Measurements from ENCODE around the gene ARHGAP40.

GRCh38 chr20:38555395-38555794 lies 46.2 kb upstream of the ARHGAP40 start:
- TF ChIP-seq, protein P1, sequence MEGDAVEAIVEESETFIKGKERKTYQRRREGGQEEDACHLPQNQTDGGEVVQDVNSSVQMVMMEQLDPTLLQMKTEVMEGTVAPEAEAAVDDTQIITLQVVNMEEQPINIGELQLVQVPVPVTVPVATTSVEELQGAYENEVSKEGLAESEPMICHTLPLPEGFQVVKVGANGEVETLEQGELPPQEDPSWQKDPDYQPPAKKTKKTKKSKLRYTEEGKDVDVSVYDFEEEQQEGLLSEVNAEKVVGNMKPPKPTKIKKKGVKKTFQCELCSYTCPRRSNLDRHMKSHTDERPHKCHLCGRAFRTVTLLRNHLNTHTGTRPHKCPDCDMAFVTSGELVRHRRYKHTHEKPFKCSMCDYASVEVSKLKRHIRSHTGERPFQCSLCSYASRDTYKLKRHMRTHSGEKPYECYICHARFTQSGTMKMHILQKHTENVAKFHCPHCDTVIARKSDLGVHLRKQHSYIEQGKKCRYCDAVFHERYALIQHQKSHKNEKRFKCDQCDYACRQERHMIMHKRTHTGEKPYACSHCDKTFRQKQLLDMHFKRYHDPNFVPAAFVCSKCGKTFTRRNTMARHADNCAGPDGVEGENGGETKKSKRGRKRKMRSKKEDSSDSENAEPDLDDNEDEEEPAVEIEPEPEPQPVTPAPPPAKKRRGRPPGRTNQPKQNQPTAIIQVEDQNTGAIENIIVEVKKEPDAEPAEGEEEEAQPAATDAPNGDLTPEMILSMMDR (IDR thresholded peaks at IDR 0.05; ENCODE audit: borderline replicate concordance, extremely low read depth, low read length, poor library complexity, severe bottlenecking) = no peak
- no peak for TF ChIP-seq EZH2 (IDR thresholded peaks at IDR 0.05; ENCODE audit: borderline replicate concordance, low read depth, low read length, severe bottlenecking)
